SK-N-SH (cell line): ENCODE data around the gene P4HTM. TPM values are rescaled to one million over a fixed set of nuclear protein-coding genes. Genes with fewer than 3 reads are reported as not detected.

Experiments
- CTCF ChIA-PET: fragments of 300-600, 350-600 bp; formaldehyde crosslinking; extraction: SDS; loops from one replicate; lab custom pipeline; 2021; lab: Yijun Ruan, JAX
- POLR2A ChIA-PET: fragments of 350-600 bp; sonication (Branson Sonifier 250); formaldehyde crosslinking; extraction: SDS; loops from one replicate; lab custom pipeline; 2020; ENCODE audit warnings: antibody characterized with exemption, inconsistent platforms; lab: Yijun Ruan, JAX
- DNase-seq: peaks from one replicate; pipeline ENCODE4 v3.0.0; 2012
- H2AFZ ChIP-seq: fragments of 200-600 bp; sonication (generic); 2 replicates; pipeline ENCODE4 v1.8.1; 2016; ENCODE audit warnings: antibody characterized with exemption, mild to moderate bottlenecking, low read depth
- H3F3A ChIP-seq: fragments of 200-600 bp; sonication (generic); replicated peaks from 2 replicates; pipeline ENCODE3; 2016; ENCODE audit warnings: antibody characterized with exemption, mild to moderate bottlenecking; ENCODE audit not compliant: insufficient read depth
- H3K27ac ChIP-seq, 2 experiments: fragments of 200-500 bp in 1 of 2; fragments of 200-600 bp in 1 of 2; sonication (Bioruptor generic) in 1 of 2; sonication (generic), shearing (Covaris generic) in 1 of 2; 2 replicates each; pipeline versions ENCODE4 v1.5.1 to v1.6.1; 2014 to 2016; ENCODE audit warnings: low read depth in 2 of 2, inconsistent platforms in 1 of 2, low read length in 1 of 2, mild to moderate bottlenecking in 1 of 2, mixed read lengths in 1 of 2
- H3K27me3 ChIP-seq: fragments of 200-600 bp; sonication (generic), shearing (Covaris generic); 2 replicates; pipeline ENCODE4 v1.6.1; 2016; ENCODE audit warnings: mixed run types; ENCODE audit not compliant: insufficient read depth
- H3K36me3 ChIP-seq, 2 experiments: fragments of 200-500 bp in 1 of 2; fragments of 200-600 bp in 1 of 2; sonication (Bioruptor generic) in 1 of 2; sonication (generic) in 1 of 2; replicated peaks in 1 of 2; 2 replicates each; pipeline versions ENCODE3 to v1.5.1; 2014 to 2016; ENCODE audit warnings: low read length in 1 of 2, mild to moderate bottlenecking in 1 of 2; ENCODE audit not compliant: insufficient read depth in 2 of 2, control insufficient read depth in 1 of 2
- H3K4me1 ChIP-seq, 2 experiments: fragments of 200-500 bp in 1 of 2; fragments of 200-600 bp in 1 of 2; sonication (Bioruptor generic) in 1 of 2; sonication (generic), shearing (Covaris generic) in 1 of 2; 2 replicates each; pipeline versions ENCODE4 v1.5.1 to v1.6.1; 2014 to 2016; ENCODE audit warnings: low read depth in 1 of 2, low read length in 1 of 2, mixed run types in 1 of 2; ENCODE audit not compliant: insufficient read depth in 2 of 2, control insufficient read depth in 1 of 2
- H3K4me2 ChIP-seq: fragments of 200-600 bp; sonication (generic), shearing (Covaris generic); 2 replicates; pipeline ENCODE4 v1.6.1; 2017; ENCODE audit warnings: mixed run types
- H3K4me3 ChIP-seq, 2 experiments: fragments of 200-500 bp in 1 of 2; fragments of 200-600 bp in 1 of 2; sonication (Bioruptor generic) in 1 of 2; sonication (generic), shearing (Covaris generic) in 1 of 2; 2 replicates each; pipeline versions ENCODE4 v1.5.1 to v1.8.1; 2014 to 2016; ENCODE audit warnings: low read depth in 2 of 2, inconsistent platforms in 1 of 2, low read length in 1 of 2, mild to moderate bottlenecking in 1 of 2, mixed read lengths in 1 of 2, moderate library complexity in 1 of 2
- H3K79me2 ChIP-seq: fragments of 200-600 bp; sonication (generic); 2 replicates; pipeline ENCODE4 v1.8.1; 2017; ENCODE audit warnings: mild to moderate bottlenecking; ENCODE audit not compliant: insufficient read depth
- H3K9ac ChIP-seq: fragments of 200-600 bp; sonication (generic); 2 replicates; pipeline ENCODE4 v1.6.1; 2017; ENCODE audit warnings: mixed run types
- H3K9me2 ChIP-seq: fragments of 200-600 bp; sonication (generic); 2 replicates; pipeline ENCODE4 v1.6.1; 2017; ENCODE audit warnings: mixed run types
- H3K9me3 ChIP-seq: fragments of 200-600 bp; sonication (generic); 2 replicates; pipeline ENCODE4 v1.6.1; 2017; ENCODE audit warnings: mixed run types, mild to moderate bottlenecking, moderate library complexity
- H4K20me1 ChIP-seq: fragments of 200-600 bp; sonication (generic); 2 replicates; pipeline ENCODE4 v1.6.1; 2017; ENCODE audit warnings: mild to moderate bottlenecking, mixed run types; ENCODE audit not compliant: insufficient read depth
- CTCF ChIP-seq: fragments of 200-600 bp; sonication (generic); IDR thresholded peaks from 2 replicates; pipeline ENCODE4 v1.6.1; 2017; ENCODE audit warnings: antibody characterized with exemption, mild to moderate bottlenecking, moderate library complexity
- ELF1 ChIP-seq: IDR thresholded peaks from 2 replicates; pipeline ENCODE4 v1.4.0; 2012
- EZH2phosphoT487 ChIP-seq: fragments of 200-600 bp; sonication (generic); IDR thresholded peaks from 2 replicates; pipeline ENCODE4 v1.6.1; 2017; ENCODE audit warnings: low read depth, mixed run types, mild to moderate bottlenecking, antibody characterized with exemption, moderate library complexity, borderline replicate concordance
- FOXJ3 ChIP-seq: sonication (generic); formaldehyde crosslinking; IDR thresholded peaks from 2 replicates; pipeline ENCODE4 v1.5.1; 2020; ENCODE audit warnings: mild to moderate bottlenecking, missing genetic modification reagents
- GATA2 ChIP-seq: sonication (generic); formaldehyde crosslinking; IDR thresholded peaks from 2 replicates; pipeline ENCODE4 v1.5.0; 2020; ENCODE audit warnings: mild to moderate bottlenecking, missing genetic modification reagents
- IRF3 ChIP-seq: fragments of 150-350 bp; IDR thresholded peaks from 2 replicates; pipeline ENCODE4 v1.6.1; 2016; ENCODE audit warnings: mild to moderate bottlenecking, low read depth, low read length
- MAX ChIP-seq: IDR thresholded peaks from 2 replicates; pipeline ENCODE4 v1.4.0; 2012; ENCODE audit warnings: low read depth
- NFIC ChIP-seq: IDR thresholded peaks from 2 replicates; pipeline ENCODE4 v1.4.0; 2012; ENCODE audit warnings: borderline replicate concordance
- RAD21 ChIP-seq: IDR thresholded peaks from 2 replicates; pipeline ENCODE4 v1.6.1; 2012; ENCODE audit warnings: mild to moderate bottlenecking, low read length
- REST ChIP-seq: IDR thresholded peaks from 2 replicates; pipeline ENCODE4 v1.6.1; 2012; ENCODE audit warnings: mild to moderate bottlenecking, low read depth, low read length, moderate library complexity
- SIN3A ChIP-seq: IDR thresholded peaks from 2 replicates; pipeline ENCODE4 v1.6.1; 2012; ENCODE audit warnings: low read depth, mild to moderate bottlenecking, low read length, moderate library complexity, borderline replicate concordance
- SMC3 ChIP-seq: IDR thresholded peaks from 2 replicates; pipeline ENCODE4 v1.6.1; 2012; ENCODE audit warnings: low read depth, low read length, improper control_type of control experiment
- TAF1 ChIP-seq: IDR thresholded peaks from 2 replicates; pipeline ENCODE4 v1.6.1; 2012; ENCODE audit warnings: low read depth, mild to moderate bottlenecking, low read length, moderate library complexity, borderline replicate concordance
- TCF12 ChIP-seq: IDR thresholded peaks from 2 replicates; pipeline ENCODE4 v1.4.0; 2012
- WGBS: methylation state at CpG from one replicate; pipeline ENCODE4 v1.1.6; 2017; ENCODE audit warnings: low lambda C conversion rate; 5-methylcytosine and 5-hydroxymethylcytosine counted together
- polyA plus RNA-seq, 3 experiments: library from polyadenylated mRNA; depleted of rRNA; stranded (reverse); fragments of >200 nt; gene quantifications; 2 replicates each; pipeline ENCODE4 v1.2.3, GENCODE V29; 2012

P4HTM gene
- polyA plus RNA-seq, 1 of the 3 experiments (the other 2 are of a cell fraction), result 21.0 TPM

GRCh38 chr3:49005998-49006397, 16.0 kb downstream of the P4HTM start:
- Histone ChIP-seq H3K36me3 (peaks cover 0 to 4% of the 10 kb centered on the region in 2 experiments), H3K9me2 (no peaks in the 10 kb centered on the region), H3K9me3 (no peaks in the 10 kb centered on the region), H3K27ac (peak overlapping the region; percentile 92 to 96), H2AFZ (no peak overlapping the region), H4K20me1 (peaks cover 28% of the 10 kb centered on the region), H3K4me2 (peak overlapping the region; percentile 100), H3K9ac (peak overlapping the region; percentile 100), H3K4me1 (peaks cover 0 to 21% of the 10 kb centered on the region in 2 experiments; a peak in 2 of 4 replicates), H3K4me3 (peak overlapping the region; percentile 78 to 97), H3K27me3 (no peaks in the 10 kb centered on the region), H3F3A (peaks cover 3% of the 10 kb centered on the region), H3K79me2 (peaks cover 46% of the 10 kb centered on the region)
- 90% methylated on average over 2 of the region's 5 CpGs for WGBS
- ChIA-PET POLR2A (interaction anchor here (2.2 to 4.4 kb wide), 5 partner anchors 9 to 88 kb away, joined by 13 to 80 read pairs (median 17); partner anchors contain the start of genes IMPDH2, NDUFAF3 and QRICH1), CTCF (interaction anchor here (0.5 to 4.4 kb wide), 5 partner anchors 9 to 47 kb away, joined by 3 to 39 read pairs (median 14); partner anchors contain the start of gene NDUFAF3)
- DNase-seq, result no peak
- no peak for TF ChIP-seq GATA2 (CRISPR knock-in tag)
- no peak for TF ChIP-seq SIN3A
- TF ChIP-seq TCF12, result no peak
- no peak for TF ChIP-seq FOXJ3 (CRISPR knock-in tag)
- TF ChIP-seq RAD21, result no peak
- TF ChIP-seq IRF3, result no peak
- TF ChIP-seq CTCF, result no peak
- TF ChIP-seq ELF1, result no peak
- TF ChIP-seq TAF1, result no peak

- H3K9me3 ChIP-seq, result no peaks in the 10 kb centered on the region
- peaks cover 0 to 21% of the 10 kb centered on the region in 2 experiments; a peak in 2 of 4 replicates for H3K4me1 ChIP-seq
- peaks cover 34% of the 10 kb centered on the region for H4K20me1 ChIP-seq
- peak; percentile 49 for DNase-seq
- peak overlapping the region; percentile 100 for H3K4me2 ChIP-seq
- H3K27me3 ChIP-seq, result no peaks in the 10 kb centered on the region
- peak overlapping the region; percentile 100 for H3K9ac ChIP-seq
- WGBS, result 7% methylated on average over 7 of the region's 32 CpGs
- peak overlapping the region; percentile 92 to 96 for H3K27ac ChIP-seq
- peak overlapping the region; percentile 77 for H2AFZ ChIP-seq
- peaks cover 3 to 4% of the 10 kb centered on the region in 2 experiments for H3K36me3 ChIP-seq
- H3K9me2 ChIP-seq, result no peaks in the 10 kb centered on the region
- POLR2A ChIA-PET, result interaction anchor here (0.5 to 4.4 kb wide), 14 partner anchors 9 to 343 kb away, joined by 3 to 80 read pairs (median 7); partner anchors contain the start of genes DALRD3, IMPDH2, NDUFAF3 and QRICH1
- CTCF ChIA-PET, result interaction anchor here (0.8 to 4.4 kb wide), 11 partner anchors 8 to 323 kb away, joined by 3 to 39 read pairs (median 9); partner anchors contain the start of genes DALRD3, IMPDH2, NDUFAF3 and P4HTM
- peaks cover 52% of the 10 kb centered on the region for H3K79me2 ChIP-seq
- peaks cover 3% of the 10 kb centered on the region for H3F3A ChIP-seq
- H3K4me3 ChIP-seq, result peak overlapping the region; percentile 78 to 97
- no peak for TF ChIP-seq TCF12
- no peak for TF ChIP-seq MAX
- TF ChIP-seq EZH2phosphoT487, result no peak
- TF ChIP-seq FOXJ3 (CRISPR knock-in tag), result no peak
- no peak for TF ChIP-seq TAF1
- TF ChIP-seq IRF3, result no peak
- no peak for TF ChIP-seq REST
- no peak for TF ChIP-seq NFIC
- no peak for TF ChIP-seq SMC3
Measured at GRCh38 chr3:49006408-49007067, 16.5 kb downstream of the P4HTM start.
